Suprapubic skin (tissue), 4 donors: ENCODE data around the gene DLEU7. TPM values are rescaled to one million over a fixed set of nuclear protein-coding genes. Genes with fewer than 3 reads are reported as not detected.
A peak's percentile ranks its signal among the peaks of the same experiment; 100 is the strongest.

ENCODE experiments used
- DNase-seq, 2 donors: peaks; one replicate each; pipeline ENCODE4 v3.0.0-alpha.2; 2019; ENCODE audit warnings: low spot score in 2 of 2
- H3K27ac ChIP-seq: fragments of 200-600 bp; sonication (generic); one replicate; pipeline ENCODE4 v1.5.1; 2019
- H3K27me3 ChIP-seq: fragments of 200-600 bp; sonication (generic); one replicate; pipeline ENCODE4 v1.5.1; 2019
- H3K36me3 ChIP-seq: fragments of 200-600 bp; sonication (generic); one replicate; pipeline ENCODE4 v1.5.1; 2019
- H3K4me1 ChIP-seq: fragments of 200-600 bp; sonication (generic); one replicate; pipeline ENCODE4 v1.5.1; 2019
- H3K4me3 ChIP-seq: fragments of 200-600 bp; sonication (generic); one replicate; pipeline ENCODE4 v1.5.1; 2019; ENCODE audit warnings: mild to moderate bottlenecking
- H3K9me3 ChIP-seq: fragments of 200-600 bp; sonication (generic); one replicate; pipeline ENCODE4 v1.5.1; 2019
- CTCF ChIP-seq, 2 donors: fragments of 200-600 bp in 1 of 2; fragments of 450-650 bp in 1 of 2; sonication (generic) in 1 of 2; IDR thresholded peaks; one replicate each; pipeline ENCODE4 v1.5.1; 2016 to 2019; ENCODE audit warnings: antibody characterized with exemption in 2 of 2, mild to moderate bottlenecking in 1 of 2, moderate library complexity in 1 of 2
- EP300 ChIP-seq: sonication (generic); formaldehyde crosslinking; IDR thresholded peaks from one replicate; pipeline ENCODE4 v1.6.1; 2017; ENCODE audit warnings: antibody characterized with exemption
- POLR2A ChIP-seq, 2 donors: fragments of 450-650 bp; IDR thresholded peaks; one replicate each; pipeline ENCODE4 v1.6.1; 2017; ENCODE audit warnings: antibody characterized with exemption in 2 of 2, mild to moderate bottlenecking in 2 of 2, moderate library complexity in 2 of 2
- POLR2AphosphoS5 ChIP-seq, 3 donors: sonication (generic); formaldehyde crosslinking; IDR thresholded peaks; one replicate each; pipeline ENCODE4 v1.6.1; 2017; ENCODE audit warnings: antibody characterized with exemption in 3 of 3
- WGBS: methylation state at CpG from one replicate; pipeline ENCODE4 v1.1.5; 2018; 5-methylcytosine and 5-hydroxymethylcytosine counted together
- total RNA-seq, 4 donors: library from RNA; depleted of rRNA; stranded (reverse); fragments of >200 nt; gene quantifications; one replicate each; pipeline ENCODE4 v1.1.0, GENCODE V29; 2016

DLEU7 gene
- total RNA-seq, 4 donors from 2014 or later, result not detected

GRCh38 chr13:50850445-50850844, 7.0 kb upstream of the DLEU7 start:
- TF ChIP-seq POLR2A (IDR thresholded peaks at IDR 0.05) (no peak), EP300 (no peak)
- DNase-seq, result no peak
- Histone ChIP-seq H3K36me3 (no peaks in the 10 kb centered on the region), H3K27ac (no peak overlapping the region), H3K4me1 (no peaks in the 10 kb centered on the region), H3K9me3 (no peaks in the 10 kb centered on the region), H3K4me3 (no peak overlapping the region), H3K27me3 (no peaks in the 10 kb centered on the region)
- 83% methylated on average over 2 of the region's 2 CpGs for WGBS

GRCh38 chr13:50847501-50847900, 4.0 kb upstream of the DLEU7 start:
- Histone ChIP-seq H3K36me3 (no peaks in the 10 kb centered on the region), H3K9me3 (no peaks in the 10 kb centered on the region), H3K27ac (no peak overlapping the region), H3K27me3 (peaks cover 13% of the 10 kb centered on the region), H3K4me3 (no peak overlapping the region), H3K4me1 (peaks cover 12% of the 10 kb centered on the region)
- no peak for TF ChIP-seq CTCF (IDR thresholded peaks at IDR 0.05)
- no peak for TF ChIP-seq POLR2A (IDR thresholded peaks at IDR 0.05)
- no peak for TF ChIP-seq EP300
- TF ChIP-seq POLR2AphosphoS5 (IDR thresholded peaks at IDR 0.05), result no peak
- DNase-seq, result no peak
- 82% methylated on average over 5 of the region's 5 CpGs for WGBS

- H3K4me1 ChIP-seq, result peaks cover 12% of the 10 kb centered on the region
- WGBS, result 64% methylated on average over 5 of the region's 5 CpGs
- H3K27me3 ChIP-seq, result peaks cover 18% of the 10 kb centered on the region
- H3K27ac ChIP-seq, result no peak overlapping the region
- H3K9me3 ChIP-seq, result no peaks in the 10 kb centered on the region
- no peaks in the 10 kb centered on the region for H3K36me3 ChIP-seq
- no peak for DNase-seq
- no peak overlapping the region for H3K4me3 ChIP-seq
- TF ChIP-seq EP300 (no peak), POLR2AphosphoS5 (IDR thresholded peaks at IDR 0.05) (no peak), POLR2A (IDR thresholded peaks at IDR 0.05) (no peak), CTCF (IDR thresholded peaks at IDR 0.05) (no peak)
Observed at GRCh38 chr13:50846861-50847475, 3.5 kb upstream of the DLEU7 start.

- 82% methylated on average over 1 of the region's 1 CpG for WGBS
- no peak overlapping the region for H3K27ac ChIP-seq
Observed at GRCh38 chr13:50845211-50845610, 1.7 kb upstream of the DLEU7 start.

GRCh38 chr13:50844084-50844875, 788 bp upstream of the DLEU7 start:
- DNase-seq, result no peak
- no peak overlapping the region for H3K27ac ChIP-seq
- no peaks in the 10 kb centered on the region for H3K9me3 ChIP-seq
- H3K36me3 ChIP-seq, result no peaks in the 10 kb centered on the region
- H3K27me3 ChIP-seq, result peaks cover 39% of the 10 kb centered on the region
- 73% methylated on average over 6 of the region's 6 CpGs for WGBS
- peaks cover 12% of the 10 kb centered on the region for H3K4me1 ChIP-seq
- no peak overlapping the region for H3K4me3 ChIP-seq
- TF ChIP-seq CTCF (IDR thresholded peaks at IDR 0.05) (no peak), EP300 (no peak), POLR2AphosphoS5 (IDR thresholded peaks at IDR 0.05) (no peak), POLR2A (IDR thresholded peaks at IDR 0.05) (no peak)

More at GRCh38 chr13:50845211-50845610, 1.7 kb upstream of the DLEU7 start:
- Histone ChIP-seq H3K9me3 (no peaks in the 10 kb centered on the region), H3K36me3 (no peaks in the 10 kb centered on the region), H3K4me3 (no peak overlapping the region), H3K4me1 (peaks cover 12% of the 10 kb centered on the region), H3K27me3 (peaks cover 33% of the 10 kb centered on the region)
- DNase-seq, result no peak
- no peak for TF ChIP-seq POLR2AphosphoS5 (IDR thresholded peaks at IDR 0.05)

GRCh38 chr13:50842990-50843256, 569 bp downstream of the DLEU7 start:
- peaks cover 41% of the 10 kb centered on the region for H3K27me3 ChIP-seq

More at GRCh38 chr13:50842990-50843256, 569 bp downstream of the DLEU7 start:
- Histone ChIP-seq H3K4me1 (peaks cover 12% of the 10 kb centered on the region), H3K36me3 (no peaks in the 10 kb centered on the region), H3K9me3 (no peaks in the 10 kb centered on the region), H3K27ac (no peak overlapping the region), H3K4me3 (peak overlapping the region; percentile 42)
- TF ChIP-seq POLR2AphosphoS5 (IDR thresholded peaks at IDR 0.05), result no peak
- no peak for TF ChIP-seq EP300
- TF ChIP-seq CTCF (IDR thresholded peaks at IDR 0.05), result no peak
- TF ChIP-seq POLR2A (IDR thresholded peaks at IDR 0.05), result no peak
- no peak for DNase-seq
- WGBS, result no CpG with 5 or more reads among the region's 8 CpGs
